Vagina (tissue), 2 donors: ENCODE measurements around the gene NAA10. TPM values are rescaled to one million over a fixed set of nuclear protein-coding genes. Genes with fewer than 3 reads are reported as not detected.

Source experiments
- DNase-seq, 2 donors: peaks; one replicate each; pipeline ENCODE4 v3.0.0-alpha.2; 2017; ENCODE audit errors: extremely low spot score in 2 of 2
- H3K27ac ChIP-seq: fragments of 200-600 bp; sonication (generic); one replicate; pipeline ENCODE4 v1.5.1; 2019
- H3K27me3 ChIP-seq: fragments of 200-600 bp; sonication (generic); one replicate; pipeline ENCODE4 v1.5.1; 2019
- H3K36me3 ChIP-seq, 2 donors: fragments of 200-600 bp; sonication (generic); one replicate each; pipeline ENCODE4 v1.5.1; 2017 to 2019
- H3K4me1 ChIP-seq: fragments of 200-600 bp; sonication (generic); one replicate; pipeline ENCODE4 v1.5.1; 2019
- H3K4me3 ChIP-seq, 2 donors: fragments of 200-600 bp; sonication (generic); 1 replicate in 1 of 2; 2 replicates in 1 of 2; pipeline ENCODE4 v1.5.1; 2016 to 2019
- H3K9me3 ChIP-seq: fragments of 200-600 bp; sonication (generic); one replicate; pipeline ENCODE4 v1.5.1; 2019
- CTCF ChIP-seq, 3 experiments: fragments of 450-650 bp in 2 of 3; fragments of 200-600 bp in 1 of 3; sonication (generic) in 1 of 3; IDR thresholded peaks; one replicate each; pipeline ENCODE4 v1.5.1; 2017 to 2019; ENCODE audit warnings: antibody characterized with exemption in 3 of 3, mild to moderate bottlenecking in 2 of 3, moderate library complexity in 2 of 3
- POLR2A ChIP-seq, 2 donors: fragments of 450-650 bp; IDR thresholded peaks; one replicate each; pipeline ENCODE4 v1.6.1; 2017; ENCODE audit warnings: antibody characterized with exemption in 2 of 2, mild to moderate bottlenecking in 2 of 2, moderate library complexity in 2 of 2
- POLR2AphosphoS5 ChIP-seq, 2 donors: sonication (generic); formaldehyde crosslinking; IDR thresholded peaks; one replicate each; pipeline ENCODE4 v1.9.0; 2017; ENCODE audit warnings: antibody characterized with exemption in 2 of 2, mild to moderate bottlenecking in 2 of 2, low read depth in 1 of 2; ENCODE audit not compliant: insufficient read depth in 1 of 2
- intact Hi-C: fragments of 100-400 bp; cut with DNase I; formaldehyde crosslinking; loops from one replicate; pipeline ENCODE4 v1.15.1; 2023
- total RNA-seq: library from RNA; depleted of rRNA; stranded (reverse); fragments of >200 nt; gene quantifications from one replicate; pipeline ENCODE4 v1.2.3, GENCODE V29; 2016

Gene NAA10
- total RNA-seq, 1 donor from 2014 or later, result 66.8 TPM

- no peak overlapping the region for H3K4me3 ChIP-seq
- H3K4me1 ChIP-seq, result peaks cover 7% of the 10 kb centered on the region
- H3K9me3 ChIP-seq, result no peaks in the 10 kb centered on the region
- TF ChIP-seq POLR2A (IDR thresholded peaks at IDR 0.05) (no peak), POLR2AphosphoS5 (IDR thresholded peaks at IDR 0.05; ENCODE audit: insufficient read depth in 1 of 2, low read depth in 1 of 2) (no peak), CTCF (IDR thresholded peaks at IDR 0.05) (no peak)
- no peaks in the 10 kb centered on the region for H3K27me3 ChIP-seq
- no peak for DNase-seq
- no peaks in the 10 kb centered on the region for H3K36me3 ChIP-seq
- no peak overlapping the region for H3K27ac ChIP-seq
- intact Hi-C loops, result no loop called here
Observed at GRCh38 chrX:153939573-153939972, 4.7 kb upstream of the NAA10 start.

GRCh38 chrX:153938226-153938786 is 3.5 kb upstream of the NAA10 start:
- H3K9me3 ChIP-seq, result no peaks in the 10 kb centered on the region
- H3K36me3 ChIP-seq, result no peaks in the 10 kb centered on the region
- H3K4me1 ChIP-seq, result peaks cover 15% of the 10 kb centered on the region
- no peak overlapping the region for H3K4me3 ChIP-seq
- H3K27ac ChIP-seq, result no peak overlapping the region
- no peak for DNase-seq
- no peaks in the 10 kb centered on the region for H3K27me3 ChIP-seq
- intact Hi-C loops, result no loop called here
- TF ChIP-seq POLR2AphosphoS5 (IDR thresholded peaks at IDR 0.05; ENCODE audit: insufficient read depth in 1 of 2, low read depth in 1 of 2) (no peak), CTCF (IDR thresholded peaks at IDR 0.05) (no peak), POLR2A (IDR thresholded peaks at IDR 0.05) (no peak)

GRCh38 chrX:153937056-153937455 is 2.2 kb upstream of the NAA10 start:
- intact Hi-C loops, result no loop called here
- Histone ChIP-seq H3K9me3 (no peaks in the 10 kb centered on the region), H3K27ac (no peak overlapping the region), H3K4me3 (no peak overlapping the region), H3K36me3 (no peaks in the 10 kb centered on the region), H3K4me1 (peaks cover 15% of the 10 kb centered on the region), H3K27me3 (no peaks in the 10 kb centered on the region)
- no peak for DNase-seq
- TF ChIP-seq CTCF (IDR thresholded peaks at IDR 0.05) (no peak), POLR2AphosphoS5 (IDR thresholded peaks at IDR 0.05; ENCODE audit: insufficient read depth in 1 of 2, low read depth in 1 of 2) (no peak), POLR2A (IDR thresholded peaks at IDR 0.05) (no peak)

GRCh38 chrX:153935326-153935851 is 552 bp upstream of the NAA10 start:
- no peak for DNase-seq
- H3K9me3 ChIP-seq, result no peaks in the 10 kb centered on the region
- peaks cover 15% of the 10 kb centered on the region for H3K4me1 ChIP-seq
- intact Hi-C loops, result no loop called here
- TF ChIP-seq POLR2A (IDR thresholded peaks at IDR 0.05), result no peak
- TF ChIP-seq POLR2AphosphoS5 (IDR thresholded peaks at IDR 0.05; ENCODE audit: insufficient read depth in 1 of 2, low read depth in 1 of 2), result no peak
- TF ChIP-seq CTCF (IDR thresholded peaks at IDR 0.05), result no peak
- H3K27ac ChIP-seq, result peak overlapping the region; percentile 48
- no peaks in the 10 kb centered on the region for H3K36me3 ChIP-seq
- H3K4me3 ChIP-seq, result peak overlapping the region; percentile 64
- no peaks in the 10 kb centered on the region for H3K27me3 ChIP-seq

- TF ChIP-seq POLR2A (IDR thresholded peaks at IDR 0.05) (no peak), POLR2AphosphoS5 (IDR thresholded peaks at IDR 0.05; ENCODE audit: insufficient read depth in 1 of 2, low read depth in 1 of 2) (no peak), CTCF (IDR thresholded peaks at IDR 0.05) (no peak)
- H3K4me1 ChIP-seq, result peaks cover 17% of the 10 kb centered on the region
- intact Hi-C loops, result no loop called here
- no peak for DNase-seq
- H3K4me3 ChIP-seq, result peak overlapping the region; percentile 64
- no peaks in the 10 kb centered on the region for H3K27me3 ChIP-seq
- no peaks in the 10 kb centered on the region for H3K36me3 ChIP-seq
- H3K9me3 ChIP-seq, result no peaks in the 10 kb centered on the region
- peak overlapping the region; percentile 17 for H3K27ac ChIP-seq
Observed at GRCh38 chrX:153934148-153934761, 582 bp downstream of the NAA10 start.
